SU-DHL-6 (cell line): ENCODE data around the gene DBF4B.

Experiments
- H2AFZ ChIP-seq: fragments of 200-600 bp; sonication (generic); 2 replicates; pipeline ENCODE4 v1.6.1; 2014; ENCODE audit warnings: low read depth, mild to moderate bottlenecking, moderate library complexity, mixed read lengths, antibody characterized with exemption, low read length; ENCODE audit not compliant: severe bottlenecking
- H3F3A ChIP-seq: fragments of 200-600 bp; shearing (Covaris generic); 2 replicates; pipeline ENCODE4 v1.6.0; 2016; ENCODE audit warnings: antibody characterized with exemption, mild to moderate bottlenecking; ENCODE audit not compliant: insufficient read depth
- H3K27ac ChIP-seq: fragments of 200-600 bp; sonication (generic); 2 replicates; pipeline ENCODE4 v1.5.1; 2016; ENCODE audit warnings: low read depth, mild to moderate bottlenecking, low read length, moderate library complexity, mixed read lengths
- H3K27me3 ChIP-seq: fragments of 200-600 bp; sonication (generic), shearing (Covaris generic); 2 replicates; pipeline ENCODE4 v1.6.0; 2014; ENCODE audit warnings: mild to moderate bottlenecking, low read length
- H3K36me3 ChIP-seq: fragments of 200-600 bp; sonication (generic); 2 replicates; pipeline ENCODE4 v1.6.1; 2014; ENCODE audit warnings: mild to moderate bottlenecking, low read length, mixed read lengths
- H3K4me2 ChIP-seq: fragments of 300-600, 200-600 bp; shearing (Covaris generic), sonication (generic); 2 replicates; pipeline ENCODE4 v1.6.0; 2014; ENCODE audit warnings: low read length, low read depth, mild to moderate bottlenecking; ENCODE audit not compliant: poor library complexity, severe bottlenecking
- H3K4me3 ChIP-seq: fragments of 200-600 bp; sonication (generic); 2 replicates; pipeline ENCODE4 v1.5.1; 2014; ENCODE audit warnings: antibody characterized with exemption, low read length, mild to moderate bottlenecking, mixed read lengths; ENCODE audit not compliant: insufficient read depth, poor library complexity, severe bottlenecking
- H3K79me2 ChIP-seq: fragments of 200-600 bp; sonication (generic); 2 replicates; pipeline ENCODE4 v1.6.1; 2014; ENCODE audit warnings: mild to moderate bottlenecking, low read length, moderate library complexity; ENCODE audit not compliant: insufficient read depth
- H3K9ac ChIP-seq: fragments of 200-600 bp; sonication (generic); 2 replicates; pipeline ENCODE4 v1.7.0; 2014; ENCODE audit warnings: mild to moderate bottlenecking, low read length
- H3K9me2 ChIP-seq: fragments of 200-600 bp; sonication (generic); replicated peaks from 2 replicates; pipeline ENCODE4 v1.6.1; 2014; ENCODE audit warnings: low read length; ENCODE audit not compliant: insufficient read depth
- H3K9me3 ChIP-seq: fragments of 200-600 bp; sonication (generic); 2 replicates; pipeline ENCODE4 v1.6.1; 2014; ENCODE audit warnings: low read length, mixed read lengths; ENCODE audit not compliant: insufficient read depth
- H4K20me1 ChIP-seq: fragments of 200-600 bp; sonication (generic); 2 replicates; pipeline ENCODE4 v1.6.1; 2014; ENCODE audit warnings: low read depth, mild to moderate bottlenecking, antibody characterized with exemption, low read length, moderate library complexity, mixed read lengths
- EZH2phosphoT487 ChIP-seq: fragments of 200-600 bp; sonication (generic), shearing (Covaris generic); conservative IDR thresholded peaks from 2 replicates; pipeline ENCODE4 v1.6.1; 2018; ENCODE audit warnings: mild to moderate bottlenecking, antibody characterized with exemption, low read length, moderate library complexity, mixed read lengths
- TF ChIP-seq, protein P1 (sequence below): fragments of 200-600 bp; sonication (generic); IDR thresholded peaks from one replicate; pipeline ENCODE4 v1.5.1; 2017; ENCODE audit warnings: antibody characterized with exemption, mild to moderate bottlenecking, low read length, moderate library complexity; ENCODE audit not compliant: insufficient read depth, poor library complexity, severe bottlenecking

Gene DBF4B

DNA sequence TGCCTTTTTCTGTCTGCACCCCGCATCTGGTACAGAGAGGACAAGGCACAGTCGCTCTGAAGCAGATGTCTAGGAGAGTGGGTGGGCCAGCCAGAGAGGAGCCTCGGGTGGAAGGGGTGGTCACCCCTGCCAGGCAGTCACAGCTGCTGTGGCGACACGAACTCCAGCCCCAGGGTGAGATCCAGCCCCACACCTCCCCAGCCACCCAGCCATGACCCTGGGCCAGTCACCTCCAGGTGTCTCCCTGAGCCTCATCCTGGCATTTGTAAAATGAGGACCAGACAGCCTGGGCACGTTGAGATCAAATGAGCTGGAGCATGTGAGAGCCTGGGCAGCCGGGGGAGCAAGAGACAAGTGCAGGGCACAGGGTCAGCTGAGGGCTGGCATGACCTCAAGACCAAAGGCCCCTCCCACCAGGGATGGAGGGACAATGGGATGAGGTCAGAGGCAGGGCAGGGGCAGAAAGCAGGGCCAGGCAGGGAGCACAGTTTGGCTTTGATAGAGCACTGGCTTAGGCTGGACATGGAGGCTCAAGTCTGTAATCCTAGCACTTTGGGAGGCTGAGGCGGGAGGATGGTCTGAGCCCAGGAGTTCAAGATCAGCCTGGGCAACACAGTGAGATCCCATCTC is 58.1 kb downstream of the DBF4B start:
- no peak overlapping the region for H3K4me2 ChIP-seq
- H3K9ac ChIP-seq: no peak overlapping the region
- H3K9me3 ChIP-seq: no peaks in the 10 kb centered on the region
- no peaks in the 10 kb centered on the region for H3K27me3 ChIP-seq
- H4K20me1 ChIP-seq: no peaks in the 10 kb centered on the region
- H3K27ac ChIP-seq: no peak overlapping the region
- H2AFZ ChIP-seq: no peak overlapping the region
- TF ChIP-seq, protein P1, sequence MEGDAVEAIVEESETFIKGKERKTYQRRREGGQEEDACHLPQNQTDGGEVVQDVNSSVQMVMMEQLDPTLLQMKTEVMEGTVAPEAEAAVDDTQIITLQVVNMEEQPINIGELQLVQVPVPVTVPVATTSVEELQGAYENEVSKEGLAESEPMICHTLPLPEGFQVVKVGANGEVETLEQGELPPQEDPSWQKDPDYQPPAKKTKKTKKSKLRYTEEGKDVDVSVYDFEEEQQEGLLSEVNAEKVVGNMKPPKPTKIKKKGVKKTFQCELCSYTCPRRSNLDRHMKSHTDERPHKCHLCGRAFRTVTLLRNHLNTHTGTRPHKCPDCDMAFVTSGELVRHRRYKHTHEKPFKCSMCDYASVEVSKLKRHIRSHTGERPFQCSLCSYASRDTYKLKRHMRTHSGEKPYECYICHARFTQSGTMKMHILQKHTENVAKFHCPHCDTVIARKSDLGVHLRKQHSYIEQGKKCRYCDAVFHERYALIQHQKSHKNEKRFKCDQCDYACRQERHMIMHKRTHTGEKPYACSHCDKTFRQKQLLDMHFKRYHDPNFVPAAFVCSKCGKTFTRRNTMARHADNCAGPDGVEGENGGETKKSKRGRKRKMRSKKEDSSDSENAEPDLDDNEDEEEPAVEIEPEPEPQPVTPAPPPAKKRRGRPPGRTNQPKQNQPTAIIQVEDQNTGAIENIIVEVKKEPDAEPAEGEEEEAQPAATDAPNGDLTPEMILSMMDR: no peak
- TF ChIP-seq EZH2phosphoT487: no peak
- H3K4me3 ChIP-seq: no peak overlapping the region
- H3K36me3 ChIP-seq: no peaks in the 10 kb centered on the region
- no peaks in the 10 kb centered on the region for H3F3A ChIP-seq
- H3K79me2 ChIP-seq: no peaks in the 10 kb centered on the region
- H3K9me2 ChIP-seq: no peaks in the 10 kb centered on the region

DNA sequence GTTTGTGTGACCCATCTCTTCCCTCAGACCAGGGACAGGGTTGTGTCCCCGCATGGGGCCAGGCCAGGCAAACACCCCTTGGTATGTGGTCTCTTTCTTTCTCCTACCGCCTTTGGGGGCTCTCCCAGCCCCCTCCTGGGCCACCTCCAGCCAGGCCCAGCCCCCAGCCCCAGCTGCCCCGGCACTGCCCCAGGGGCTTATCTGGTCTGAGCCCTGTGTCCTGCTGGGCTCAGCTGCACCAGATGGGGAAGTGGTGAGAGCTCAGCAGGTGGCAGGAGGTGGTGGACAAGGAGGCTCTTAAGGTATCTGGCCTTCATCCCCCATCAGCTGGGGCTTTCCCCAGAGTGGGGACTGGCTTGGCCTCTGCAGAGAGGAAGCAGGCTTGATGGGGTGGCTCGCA is 59.0 kb downstream of the DBF4B start:
- Histone ChIP-seq H3K27me3 (no peaks in the 10 kb centered on the region), H3K79me2 (no peaks in the 10 kb centered on the region), H3K9me3 (no peaks in the 10 kb centered on the region), H4K20me1 (no peaks in the 10 kb centered on the region), H3F3A (no peaks in the 10 kb centered on the region), H3K4me3 (no peak overlapping the region), H3K27ac (no peak overlapping the region), H3K4me2 (no peak overlapping the region), H3K9ac (no peak overlapping the region), H3K36me3 (no peaks in the 10 kb centered on the region), H2AFZ (no peak overlapping the region), H3K9me2 (no peaks in the 10 kb centered on the region)
- no peak for TF ChIP-seq EZH2phosphoT487

- Histone ChIP-seq H3K9me2 (no peaks in the 10 kb centered on the region), H3K4me3 (no peak overlapping the region), H3K4me2 (no peak overlapping the region), H3K79me2 (no peaks in the 10 kb centered on the region), H3K9ac (no peak overlapping the region), H3K27me3 (no peaks in the 10 kb centered on the region), H3F3A (no peaks in the 10 kb centered on the region), H3K36me3 (no peaks in the 10 kb centered on the region), H3K27ac (no peak overlapping the region), H2AFZ (no peak overlapping the region), H4K20me1 (no peaks in the 10 kb centered on the region), H3K9me3 (no peaks in the 10 kb centered on the region)
- TF ChIP-seq EZH2phosphoT487: no peak
- TF ChIP-seq, protein P1: no peak
Measured at GRCh38 chr17:44768505-44769142, 60.2 kb downstream of the DBF4B start.

DNA sequence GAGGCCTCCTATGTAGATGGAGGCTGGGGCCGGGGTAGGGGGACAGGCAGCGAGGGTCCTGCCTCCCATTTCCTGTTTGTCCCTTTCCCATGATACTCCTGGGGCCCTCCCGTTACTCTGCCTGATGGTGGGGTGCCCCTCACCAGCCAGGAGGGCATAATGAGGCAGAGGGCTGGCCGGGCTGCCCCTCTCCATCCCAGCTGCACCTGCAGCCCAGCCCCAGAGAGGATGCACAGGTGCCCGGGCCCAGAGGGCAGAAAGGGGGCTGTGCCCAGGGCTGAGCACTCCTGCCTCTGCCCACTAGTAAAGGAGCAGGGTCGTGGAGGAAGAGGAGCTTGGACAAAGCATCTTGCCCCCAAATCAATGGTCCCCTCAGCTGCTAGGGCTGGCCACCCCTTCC is 60.8 kb downstream of the DBF4B start:
- H3F3A ChIP-seq: no peaks in the 10 kb centered on the region
- H4K20me1 ChIP-seq: no peaks in the 10 kb centered on the region
- H3K27ac ChIP-seq: no peak overlapping the region
- no peaks in the 10 kb centered on the region for H3K9me2 ChIP-seq
- no peak overlapping the region for H3K4me2 ChIP-seq
- H2AFZ ChIP-seq: no peak overlapping the region
- H3K79me2 ChIP-seq: no peaks in the 10 kb centered on the region
- no peaks in the 10 kb centered on the region for H3K9me3 ChIP-seq
- no peaks in the 10 kb centered on the region for H3K36me3 ChIP-seq
- no peak overlapping the region for H3K4me3 ChIP-seq
- H3K9ac ChIP-seq: no peak overlapping the region
- H3K27me3 ChIP-seq: no peaks in the 10 kb centered on the region
- TF ChIP-seq, protein P1: no peak
- no peak for TF ChIP-seq EZH2phosphoT487
